Keratinocyte (primary cell): ENCODE data around the gene SLC37A3. TPM values are rescaled to one million over a fixed set of nuclear protein-coding genes. Genes with fewer than 3 reads are reported as not detected.

Experiments used
- DNase-seq: peaks from one replicate; pipeline ENCODE4 v3.0.0-alpha.2; 2011; ENCODE audit warnings: low read depth, missing footprints, low spot score
- FAIRE-seq: peaks from 2 replicates; lab custom pipeline; 2011; peaks lifted over from hg19 to GRCh38; lab: Jason Lieb, UNC
- H2AFZ ChIP-seq: 2 replicates; pipeline ENCODE4 v1.6.0; 2012; ENCODE audit warnings: low read length, control low read depth, inconsistent platforms; ENCODE audit not compliant: control insufficient read depth
- H3K27ac ChIP-seq: 2 replicates; pipeline ENCODE4 v1.5.1; 2011; ENCODE audit warnings: low read length; ENCODE audit not compliant: control insufficient read depth, insufficient read depth
- H3K27me3 ChIP-seq: 3 replicates; pipeline ENCODE4 v1.6.0; 2011; ENCODE audit warnings: low read length; ENCODE audit not compliant: control insufficient read depth, insufficient read depth; ENCODE audit errors: extremely low read depth
- H3K36me3 ChIP-seq, 2 experiments: 2 replicates in 1 of 2; 3 replicates in 1 of 2; pipeline ENCODE4 v1.5.1; 2011; ENCODE audit warnings: low read length in 2 of 2, mild to moderate bottlenecking in 1 of 2; ENCODE audit not compliant: control insufficient read depth in 2 of 2, insufficient read depth in 2 of 2; ENCODE audit errors: extremely low read depth in 1 of 2
- H3K4me1 ChIP-seq: 3 replicates; pipeline ENCODE4 v1.5.1; 2011; ENCODE audit warnings: low read length; ENCODE audit not compliant: control insufficient read depth, insufficient read depth; ENCODE audit errors: extremely low read depth
- H3K4me2 ChIP-seq: 3 replicates; pipeline ENCODE4 v1.6.0; 2011; ENCODE audit warnings: low read depth, low read length; ENCODE audit not compliant: control insufficient read depth, insufficient read depth; ENCODE audit errors: extremely low read depth
- H3K4me3 ChIP-seq, 3 experiments: fragments of 200-600 bp in 1 of 3; sonication (generic) in 1 of 3; 2 replicates in 2 of 3; 3 replicates in 1 of 3; pipeline ENCODE4 v1.5.1; 2011 to 2016; ENCODE audit warnings: low read length in 3 of 3, mild to moderate bottlenecking in 3 of 3, control low read depth in 2 of 3, inconsistent platforms in 1 of 3, low read depth in 1 of 3, mixed read lengths in 1 of 3, mixed run types in 1 of 3, moderate library complexity in 1 of 3; ENCODE audit not compliant: control insufficient read depth in 2 of 3, insufficient read depth in 2 of 3; ENCODE audit errors: extremely low read depth in 1 of 3
- H3K79me2 ChIP-seq: 2 replicates; pipeline ENCODE4 v1.6.0; 2012; ENCODE audit warnings: low read length; ENCODE audit not compliant: control insufficient read depth, insufficient read depth
- H3K9ac ChIP-seq: 3 replicates; pipeline ENCODE4 v1.6.0; 2011; ENCODE audit warnings: low read length; ENCODE audit not compliant: control insufficient read depth, insufficient read depth; ENCODE audit errors: extremely low read depth
- H3K9me1 ChIP-seq: 3 replicates; pipeline ENCODE4 v1.6.0; 2011; ENCODE audit warnings: low read length; ENCODE audit not compliant: control insufficient read depth, insufficient read depth; ENCODE audit errors: extremely low read depth
- H3K9me3 ChIP-seq: 2 replicates; pipeline ENCODE4 v1.5.1; 2012; ENCODE audit warnings: low read depth, low read length; ENCODE audit not compliant: control insufficient read depth
- H4K20me1 ChIP-seq: 3 replicates; pipeline ENCODE4 v1.6.0; 2011; ENCODE audit warnings: low read length; ENCODE audit not compliant: control insufficient read depth, insufficient read depth; ENCODE audit errors: extremely low read depth
- EZH2 ChIP-seq: IDR thresholded peaks from one replicate; pipeline ENCODE4 v1.6.1; 2012; ENCODE audit warnings: inconsistent platforms, mild to moderate bottlenecking, low read length, moderate library complexity
- dilution Hi-C: fragments of 300-500 bp; cut with MboI; formaldehyde crosslinking; loops from one replicate; pipeline ENCODE4 v1.7.0; 2020; ENCODE audit warnings: low sequenced_read_pairs; ENCODE audit not compliant: extremely low pct_ligation_motif_present
- polyA plus RNA-seq, 5 experiments: library from polyadenylated mRNA; depleted of rRNA in 3 of 5; stranded (reverse) in 3 of 5; stranded (forward) in 1 of 5; unstranded in 1 of 5; fragments of >200 nt; gene quantifications; 1 replicate in 1 of 5; 2 replicates in 3 of 5; 3 replicates in 1 of 5; pipeline versions ENCODE4 v1.2.1 to v1.2.3, GENCODE V29; 2011 to 2012; ENCODE audit warnings: missing spikeins in 2 of 5, low read depth in 1 of 5, low replicate concordance in 1 of 5
- TF ChIP-seq, protein P1 (sequence below), 3 experiments: IDR thresholded peaks in 1 of 3; conservative IDR thresholded peaks in 1 of 3; optimal IDR thresholded peaks in 1 of 3; 2 replicates in 2 of 3; 3 replicates in 1 of 3; pipeline versions ENCODE3 to v1.5.1; 2011; ENCODE audit warnings: low read length in 3 of 3, mild to moderate bottlenecking in 3 of 3, moderate library complexity in 2 of 3, control low read depth in 1 of 3, inconsistent platforms in 1 of 3; ENCODE audit not compliant: insufficient read depth in 2 of 3; ENCODE audit errors: extremely low read depth in 1 of 3

SLC37A3 gene
- polyA plus RNA-seq, 1 donor (not counting 4 experiments of a cell fraction or from before 2014, with no cell fraction given), result 51.4 TPM

- Histone ChIP-seq H3K27me3 (no peaks in the 10 kb centered on the region), H3K27ac (no peak overlapping the region), H2AFZ (no peak overlapping the region), H3K9me1 (no peaks in the 10 kb centered on the region), H4K20me1 (no peaks in the 10 kb centered on the region), H3K4me3 (no peak overlapping the region), H3K79me2 (no peaks in the 10 kb centered on the region), H3K9ac (no peak overlapping the region), H3K4me1 (no peaks in the 10 kb centered on the region), H3K36me3 (no peaks in the 10 kb centered on the region), H3K4me2 (no peak overlapping the region), H3K9me3 (no peaks in the 10 kb centered on the region)
- DNase-seq, result no peak
- dilution Hi-C loops, result no loop called here
- no peak for FAIRE-seq
- TF ChIP-seq, protein P1, sequence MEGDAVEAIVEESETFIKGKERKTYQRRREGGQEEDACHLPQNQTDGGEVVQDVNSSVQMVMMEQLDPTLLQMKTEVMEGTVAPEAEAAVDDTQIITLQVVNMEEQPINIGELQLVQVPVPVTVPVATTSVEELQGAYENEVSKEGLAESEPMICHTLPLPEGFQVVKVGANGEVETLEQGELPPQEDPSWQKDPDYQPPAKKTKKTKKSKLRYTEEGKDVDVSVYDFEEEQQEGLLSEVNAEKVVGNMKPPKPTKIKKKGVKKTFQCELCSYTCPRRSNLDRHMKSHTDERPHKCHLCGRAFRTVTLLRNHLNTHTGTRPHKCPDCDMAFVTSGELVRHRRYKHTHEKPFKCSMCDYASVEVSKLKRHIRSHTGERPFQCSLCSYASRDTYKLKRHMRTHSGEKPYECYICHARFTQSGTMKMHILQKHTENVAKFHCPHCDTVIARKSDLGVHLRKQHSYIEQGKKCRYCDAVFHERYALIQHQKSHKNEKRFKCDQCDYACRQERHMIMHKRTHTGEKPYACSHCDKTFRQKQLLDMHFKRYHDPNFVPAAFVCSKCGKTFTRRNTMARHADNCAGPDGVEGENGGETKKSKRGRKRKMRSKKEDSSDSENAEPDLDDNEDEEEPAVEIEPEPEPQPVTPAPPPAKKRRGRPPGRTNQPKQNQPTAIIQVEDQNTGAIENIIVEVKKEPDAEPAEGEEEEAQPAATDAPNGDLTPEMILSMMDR (optimal IDR thresholded peaks at IDR 0.05 in 1 of 3, IDR thresholded peaks at IDR 0.05 in 1 of 3, conservative IDR thresholded peaks at IDR 0.05 in 1 of 3; ENCODE audit: extremely low read depth in 1 of 3, insufficient read depth in 2 of 3, low read length in 3 of 3), result no peak
- TF ChIP-seq EZH2, result no peak
Measured at GRCh38 chr7:140292438-140292837, 105.9 kb downstream of the SLC37A3 start.

DNA sequence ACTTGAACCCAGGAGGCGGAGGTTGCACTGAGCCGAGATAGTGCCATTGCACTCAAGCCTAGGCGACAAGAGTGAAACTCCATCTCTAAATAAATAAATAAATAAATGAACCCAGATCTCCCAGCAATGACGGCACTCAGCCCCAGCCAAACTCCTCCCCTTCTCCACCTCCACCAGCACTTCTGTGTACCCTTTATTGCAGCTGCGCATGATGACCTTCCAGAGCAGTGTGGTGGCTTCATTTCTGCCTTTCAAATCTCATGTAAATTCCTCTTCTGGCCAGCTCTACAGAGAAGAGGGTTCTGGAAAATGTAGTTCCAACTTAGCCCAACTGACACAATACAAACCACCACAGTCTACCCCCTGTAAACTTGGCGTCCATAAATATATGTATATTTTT lies 108.5 kb downstream of the SLC37A3 start:
- Histone ChIP-seq H3K27me3 (no peaks in the 10 kb centered on the region), H3K4me1 (no peaks in the 10 kb centered on the region), H3K36me3 (no peaks in the 10 kb centered on the region), H3K27ac (no peak overlapping the region), H3K4me3 (no peak overlapping the region), H3K79me2 (no peaks in the 10 kb centered on the region), H2AFZ (no peak overlapping the region), H3K9ac (no peak overlapping the region), H4K20me1 (no peaks in the 10 kb centered on the region), H3K9me1 (no peaks in the 10 kb centered on the region), H3K4me2 (no peak overlapping the region), H3K9me3 (no peaks in the 10 kb centered on the region)
- DNase-seq (no peak), FAIRE-seq (no peak)
- TF ChIP-seq, protein P1 (optimal IDR thresholded peaks at IDR 0.05 in 1 of 3, IDR thresholded peaks at IDR 0.05 in 1 of 3, conservative IDR thresholded peaks at IDR 0.05 in 1 of 3; ENCODE audit: extremely low read depth in 1 of 3, insufficient read depth in 2 of 3, low read length in 3 of 3), result no peak
- no peak for TF ChIP-seq EZH2
- dilution Hi-C loops, result no loop called here
